K562 (cell line): ENCODE measurements around the gene ANKS4B. TPM values are rescaled to one million over a fixed set of nuclear protein-coding genes. Genes with fewer than 3 reads are reported as not detected.
A peak's percentile ranks its signal among the peaks of the same experiment; 100 is the strongest.

Experiments used
- CBFA2T3 ChIP-seq: fragments of 450-650 bp; IDR thresholded peaks from 2 replicates; pipeline ENCODE4 v1.6.1; 2017
- CBX1 ChIP-seq: sonication (generic); IDR thresholded peaks from 2 replicates; pipeline ENCODE4 v1.6.1; 2016; ENCODE audit warnings: antibody characterized with exemption, low read depth, mild to moderate bottlenecking
- CREBBP ChIP-seq: IDR thresholded peaks from one replicate; pipeline ENCODE4 v1.6.1; 2012; ENCODE audit warnings: low read depth, mild to moderate bottlenecking, control low read depth, inconsistent platforms, low read length
- ETS2 ChIP-seq: IDR thresholded peaks from 2 replicates; pipeline ENCODE4 v1.6.1; 2016; ENCODE audit warnings: borderline replicate concordance, missing genetic modification characterization, mild to moderate bottlenecking, moderate library complexity, missing compliant biosample characterization; ENCODE audit not compliant: poor library complexity, severe bottlenecking
- ETV5 ChIP-seq: sonication (generic); formaldehyde crosslinking; IDR thresholded peaks from 2 replicates; pipeline ENCODE4 v1.4.0; 2020; ENCODE audit warnings: low read depth, mild to moderate bottlenecking, missing genetic modification reagents
- FOXJ2 ChIP-seq: fragments of 200-800 bp; sonication (Bioruptor generic); IDR thresholded peaks from 2 replicates; pipeline ENCODE4 v1.6.1; 2016; ENCODE audit warnings: missing genetic modification characterization, missing compliant biosample characterization
- HCFC1 ChIP-seq: IDR thresholded peaks from 2 replicates; pipeline ENCODE4 v1.6.1; 2012; ENCODE audit warnings: low read depth, low read length, improper control_type of control experiment
- KAT2B ChIP-seq: IDR thresholded peaks from one replicate; pipeline ENCODE4 v1.6.1; 2012; ENCODE audit warnings: low read depth, mild to moderate bottlenecking, control low read depth, inconsistent platforms, low read length, moderate library complexity
- MAFK ChIP-seq: IDR thresholded peaks from 2 replicates; pipeline ENCODE4 v1.6.1; 2011; ENCODE audit warnings: low read length, improper control_type of control experiment
- MTA2 ChIP-seq: fragments of 450-650 bp; IDR thresholded peaks from 2 replicates; pipeline ENCODE4 v1.6.1; 2016; ENCODE audit warnings: low read depth
- NCOA1 ChIP-seq: fragments of 450-650 bp; IDR thresholded peaks from 2 replicates; pipeline ENCODE4 v1.6.1; 2016; ENCODE audit warnings: low read depth
- NFIC ChIP-seq: fragments of 450-650 bp; IDR thresholded peaks from 2 replicates; pipeline ENCODE4 v1.6.1; 2017; ENCODE audit warnings: mild to moderate bottlenecking, inconsistent platforms
- PTTG1 ChIP-seq: fragments of 450-650 bp; IDR thresholded peaks from 2 replicates; pipeline ENCODE4 v1.6.1; 2016; ENCODE audit warnings: low read depth, mild to moderate bottlenecking, missing genetic modification characterization, missing compliant biosample characterization
- RNF2 ChIP-seq: sonication (generic); IDR thresholded peaks from 2 replicates; pipeline ENCODE4 v1.6.1; 2016
- SAFB ChIP-seq: fragments of 200-400 bp; formaldehyde crosslinking; IDR thresholded peaks from 2 replicates; pipeline ENCODE4 v1.6.1; 2017; ENCODE audit warnings: low read depth, low read length, borderline replicate concordance
- ZBTB7A ChIP-seq: IDR thresholded peaks from 2 replicates; pipeline ENCODE4 v1.6.1; 2011; ENCODE audit warnings: low read depth, mild to moderate bottlenecking, low read length, moderate library complexity, borderline replicate concordance; ENCODE audit not compliant: control insufficient read depth
- ZFP1 ChIP-seq: fragments of 450-650 bp; formaldehyde crosslinking; IDR thresholded peaks from 2 replicates; pipeline ENCODE4 v1.4.0; 2020; ENCODE audit warnings: mild to moderate bottlenecking, mixed read lengths
- ZNF274 ChIP-seq: IDR thresholded peaks from 2 replicates; pipeline ENCODE4 v1.6.1; 2011; ENCODE audit warnings: low read depth, mild to moderate bottlenecking, low read length, moderate library complexity, borderline replicate concordance
- ZNF324 ChIP-seq: fragments of 250-450 bp; sonication (Bioruptor Pico); IDR thresholded peaks from 2 replicates; pipeline ENCODE4 v1.4.0; 2020; ENCODE audit warnings: mild to moderate bottlenecking
- polyA plus RNA-seq, 8 experiments: library from polyadenylated mRNA; depleted of rRNA in 4 of 8; stranded (reverse) in 5 of 8; unstranded in 3 of 8; fragments of >200 nt; fragmentation: Nextera tagmentation in 2 of 8; fragmentation: Illumina TruSeq in 1 of 8; extraction: Ambion mirVana in 2 of 8; extraction: Trizol in 1 of 8; gene quantifications; 2 replicates each; pipeline versions ENCODE4 v1.2.1 to v1.2.3, GENCODE V29; 2011 to 2014; ENCODE audit warnings: inconsistent platforms in 1 of 8, missing spikeins in 1 of 8
- total RNA-seq, 7 experiments: library from RNA; depleted of rRNA in 6 of 7; stranded (reverse); fragments of >200 nt in 6 of 7; fragmentation: Illumina TruSeq in 2 of 7; extraction: Trizol in 2 of 7; gene quantifications; 2 replicates each; pipeline versions ENCODE4 v1.2.1 to v1.2.3, GENCODE V29; 2011 to 2021; ENCODE audit warnings: low replicate concordance in 1 of 7
- TF ChIP-seq, protein P1 (sequence below): fragments of 450-650 bp; IDR thresholded peaks from 2 replicates; pipeline ENCODE4 v1.6.1; 2017; ENCODE audit warnings: mild to moderate bottlenecking, moderate library complexity
- TF ChIP-seq, protein P2 (sequence below): fragments of 450-650 bp; formaldehyde crosslinking; conservative IDR thresholded peaks from 2 replicates; pipeline ENCODE4 v1.4.0; 2022; ENCODE audit warnings: mild to moderate bottlenecking, missing genetic modification characterization
- TF ChIP-seq, protein P3 (sequence below): IDR thresholded peaks from 2 replicates; pipeline ENCODE4 v1.6.1; 2016; ENCODE audit warnings: missing genetic modification characterization, missing compliant biosample characterization
- TF ChIP-seq, protein P4 (sequence below): fragments of 250-450 bp; sonication (Bioruptor Pico); IDR thresholded peaks from 2 replicates; pipeline ENCODE4 v1.5.0; 2021; ENCODE audit warnings: mild to moderate bottlenecking, borderline replicate concordance

ANKS4B gene
- total and polyA plus RNA-seq, 9 of the 15 experiments (the other 6 are each of a cell fraction or from before 2014, with no cell fraction given), result not detected

DNA sequence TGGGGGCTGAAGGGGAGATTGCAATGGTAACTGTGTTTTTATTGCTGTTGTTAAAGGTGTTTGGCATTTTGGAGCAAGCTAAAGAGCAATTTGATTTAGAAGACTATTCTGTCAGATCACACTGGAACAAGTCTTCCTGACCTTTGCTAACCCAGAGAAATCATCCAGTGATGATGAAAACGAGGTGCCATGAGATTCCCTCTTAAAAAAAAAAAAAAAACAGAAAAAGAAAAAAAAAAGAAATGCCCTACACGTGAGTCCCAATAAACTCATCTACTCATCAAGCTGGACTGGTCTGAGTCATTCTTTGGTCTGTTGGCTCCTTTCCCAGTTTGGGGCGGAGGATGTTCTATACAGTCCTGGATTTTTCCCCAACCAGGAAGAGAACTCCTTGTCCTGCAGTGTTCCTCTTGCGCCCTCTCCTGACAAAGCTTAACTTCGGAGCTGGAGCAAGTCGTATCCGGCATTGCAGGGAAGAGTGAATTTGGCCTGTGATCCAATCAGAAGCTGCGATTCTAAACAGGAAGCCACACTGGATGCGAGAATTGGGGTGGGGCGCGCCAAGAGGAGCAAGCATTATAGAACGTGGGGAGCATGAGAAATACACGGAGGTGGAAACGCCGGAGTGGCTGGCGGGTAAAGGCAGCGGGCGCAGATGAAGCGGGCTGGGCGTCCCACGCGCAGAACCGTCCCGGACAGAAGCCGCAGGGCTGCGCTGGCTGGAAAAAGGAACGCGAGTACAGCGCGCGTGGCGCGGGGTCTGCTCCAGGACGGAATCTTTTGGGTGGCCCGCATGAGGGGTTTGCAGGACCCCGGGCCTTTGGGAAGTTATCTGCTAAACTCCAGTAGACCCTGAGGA, 67.0 kb downstream of the ANKS4B start (continued):
- TF ChIP-seq, protein P1, sequence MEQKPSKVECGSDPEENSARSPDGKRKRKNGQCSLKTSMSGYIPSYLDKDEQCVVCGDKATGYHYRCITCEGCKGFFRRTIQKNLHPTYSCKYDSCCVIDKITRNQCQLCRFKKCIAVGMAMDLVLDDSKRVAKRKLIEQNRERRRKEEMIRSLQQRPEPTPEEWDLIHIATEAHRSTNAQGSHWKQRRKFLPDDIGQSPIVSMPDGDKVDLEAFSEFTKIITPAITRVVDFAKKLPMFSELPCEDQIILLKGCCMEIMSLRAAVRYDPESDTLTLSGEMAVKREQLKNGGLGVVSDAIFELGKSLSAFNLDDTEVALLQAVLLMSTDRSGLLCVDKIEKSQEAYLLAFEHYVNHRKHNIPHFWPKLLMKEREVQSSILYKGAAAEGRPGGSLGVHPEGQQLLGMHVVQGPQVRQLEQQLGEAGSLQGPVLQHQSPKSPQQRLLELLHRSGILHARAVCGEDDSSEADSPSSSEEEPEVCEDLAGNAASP, result no peak
- TF ChIP-seq FOXJ2 (tag) (0 out of 2 replicates have a peak, but pooled peaks have one; percentile 26), ZNF324 (CRISPR knock-in tag) (no peak), MTA2 (peak; percentile 46; the same call in 1 of the 2 replicates), MAFK (peak; percentile 51; the same call in 1 of the 2 replicates), NCOA1 (no peak), RNF2 (no peak; the same call in 1 of the 2 replicates), ZBTB7A (no peak; the same call in 1 of the 2 replicates), ETV5 (peak; percentile 89), NFIC (peak; percentile 99), ETS2 (tag) (no peak), KAT2B (no peak), CBFA2T3 (peak; percentile 58), ZNF274 (no peak), SAFB (peak; percentile 74), HCFC1 (no peak), CREBBP (no peak), ZFP1 (CRISPR knock-in tag) (no peak), PTTG1 (no peak), CBX1 (no peak)
- TF ChIP-seq, protein P2, sequence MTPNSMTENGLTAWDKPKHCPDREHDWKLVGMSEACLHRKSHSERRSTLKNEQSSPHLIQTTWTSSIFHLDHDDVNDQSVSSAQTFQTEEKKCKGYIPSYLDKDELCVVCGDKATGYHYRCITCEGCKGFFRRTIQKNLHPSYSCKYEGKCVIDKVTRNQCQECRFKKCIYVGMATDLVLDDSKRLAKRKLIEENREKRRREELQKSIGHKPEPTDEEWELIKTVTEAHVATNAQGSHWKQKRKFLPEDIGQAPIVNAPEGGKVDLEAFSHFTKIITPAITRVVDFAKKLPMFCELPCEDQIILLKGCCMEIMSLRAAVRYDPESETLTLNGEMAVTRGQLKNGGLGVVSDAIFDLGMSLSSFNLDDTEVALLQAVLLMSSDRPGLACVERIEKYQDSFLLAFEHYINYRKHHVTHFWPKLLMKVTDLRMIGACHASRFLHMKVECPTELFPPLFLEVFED (CRISPR knock-in tag), result no peak
- TF ChIP-seq, protein P3, sequence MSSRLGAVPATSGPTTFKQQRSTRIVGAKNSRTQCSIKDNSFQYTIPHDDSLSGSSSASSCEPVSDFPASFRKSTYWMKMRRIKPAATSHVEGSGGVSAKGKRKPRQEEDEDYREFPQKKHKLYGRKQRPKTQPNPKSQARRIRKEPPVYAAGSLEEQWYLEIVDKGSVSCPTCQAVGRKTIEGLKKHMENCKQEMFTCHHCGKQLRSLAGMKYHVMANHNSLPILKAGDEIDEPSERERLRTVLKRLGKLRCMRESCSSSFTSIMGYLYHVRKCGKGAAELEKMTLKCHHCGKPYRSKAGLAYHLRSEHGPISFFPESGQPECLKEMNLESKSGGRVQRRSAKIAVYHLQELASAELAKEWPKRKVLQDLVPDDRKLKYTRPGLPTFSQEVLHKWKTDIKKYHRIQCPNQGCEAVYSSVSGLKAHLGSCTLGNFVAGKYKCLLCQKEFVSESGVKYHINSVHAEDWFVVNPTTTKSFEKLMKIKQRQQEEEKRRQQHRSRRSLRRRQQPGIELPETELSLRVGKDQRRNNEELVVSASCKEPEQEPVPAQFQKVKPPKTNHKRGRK (tag), result no peak
- TF ChIP-seq, protein P4, sequence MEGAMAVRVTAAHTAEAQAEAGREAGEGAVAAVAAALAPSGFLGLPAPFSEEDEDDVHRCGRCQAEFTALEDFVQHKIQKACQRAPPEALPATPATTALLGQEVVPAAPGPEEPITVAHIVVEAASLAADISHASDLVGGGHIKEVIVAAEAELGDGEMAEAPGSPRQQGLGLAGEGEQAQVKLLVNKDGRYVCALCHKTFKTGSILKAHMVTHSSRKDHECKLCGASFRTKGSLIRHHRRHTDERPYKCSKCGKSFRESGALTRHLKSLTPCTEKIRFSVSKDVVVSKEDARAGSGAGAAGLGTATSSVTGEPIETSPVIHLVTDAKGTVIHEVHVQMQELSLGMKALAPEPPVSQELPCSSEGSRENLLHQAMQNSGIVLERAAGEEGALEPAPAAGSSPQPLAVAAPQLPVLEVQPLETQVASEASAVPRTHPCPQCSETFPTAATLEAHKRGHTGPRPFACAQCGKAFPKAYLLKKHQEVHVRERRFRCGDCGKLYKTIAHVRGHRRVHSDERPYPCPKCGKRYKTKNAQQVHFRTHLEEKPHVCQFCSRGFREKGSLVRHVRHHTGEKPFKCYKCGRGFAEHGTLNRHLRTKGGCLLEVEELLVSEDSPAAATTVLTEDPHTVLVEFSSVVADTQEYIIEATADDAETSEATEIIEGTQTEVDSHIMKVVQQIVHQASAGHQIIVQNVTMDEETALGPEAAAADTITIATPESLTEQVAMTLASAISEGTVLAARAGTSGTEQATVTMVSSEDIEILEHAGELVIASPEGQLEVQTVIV (CRISPR knock-in tag), result no peak
